WI38 (cell line): ENCODE results near the gene KCNAB3.

Experiments used
- H3K4me3 ChIP-seq: 2 replicates; pipeline ENCODE4 v1.5.1; 2011; ENCODE audit warnings: low read depth, mild to moderate bottlenecking, control low read depth, low read length
- TF ChIP-seq, protein P1 (sequence below): IDR thresholded peaks from 2 replicates; pipeline ENCODE4 v1.5.1; 2012; ENCODE audit warnings: low read depth, mild to moderate bottlenecking, control low read depth, low read length

KCNAB3 gene

DNA sequence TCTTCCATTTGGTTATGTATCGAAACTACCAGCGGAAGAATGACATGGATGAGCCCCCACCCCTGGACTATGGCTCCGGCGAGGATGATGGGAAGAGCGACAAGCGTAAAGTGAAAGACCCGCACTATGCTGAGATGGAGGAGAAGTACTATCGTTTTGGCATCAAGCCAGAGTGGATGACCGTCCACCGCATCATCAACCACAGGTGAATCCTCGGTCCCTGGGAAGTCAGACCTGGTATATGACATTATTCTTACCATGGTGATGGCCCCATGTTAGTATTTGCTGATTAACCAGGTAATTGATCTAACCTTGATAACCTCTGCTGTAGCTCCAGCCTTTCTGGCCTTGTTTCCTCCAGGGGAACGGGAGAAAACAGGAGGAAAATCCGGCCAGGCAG is 32.6 kb downstream of the KCNAB3 start:
- H3K4me3 ChIP-seq = no peak overlapping the region
- TF ChIP-seq, protein P1, sequence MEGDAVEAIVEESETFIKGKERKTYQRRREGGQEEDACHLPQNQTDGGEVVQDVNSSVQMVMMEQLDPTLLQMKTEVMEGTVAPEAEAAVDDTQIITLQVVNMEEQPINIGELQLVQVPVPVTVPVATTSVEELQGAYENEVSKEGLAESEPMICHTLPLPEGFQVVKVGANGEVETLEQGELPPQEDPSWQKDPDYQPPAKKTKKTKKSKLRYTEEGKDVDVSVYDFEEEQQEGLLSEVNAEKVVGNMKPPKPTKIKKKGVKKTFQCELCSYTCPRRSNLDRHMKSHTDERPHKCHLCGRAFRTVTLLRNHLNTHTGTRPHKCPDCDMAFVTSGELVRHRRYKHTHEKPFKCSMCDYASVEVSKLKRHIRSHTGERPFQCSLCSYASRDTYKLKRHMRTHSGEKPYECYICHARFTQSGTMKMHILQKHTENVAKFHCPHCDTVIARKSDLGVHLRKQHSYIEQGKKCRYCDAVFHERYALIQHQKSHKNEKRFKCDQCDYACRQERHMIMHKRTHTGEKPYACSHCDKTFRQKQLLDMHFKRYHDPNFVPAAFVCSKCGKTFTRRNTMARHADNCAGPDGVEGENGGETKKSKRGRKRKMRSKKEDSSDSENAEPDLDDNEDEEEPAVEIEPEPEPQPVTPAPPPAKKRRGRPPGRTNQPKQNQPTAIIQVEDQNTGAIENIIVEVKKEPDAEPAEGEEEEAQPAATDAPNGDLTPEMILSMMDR = no peak

DNA sequence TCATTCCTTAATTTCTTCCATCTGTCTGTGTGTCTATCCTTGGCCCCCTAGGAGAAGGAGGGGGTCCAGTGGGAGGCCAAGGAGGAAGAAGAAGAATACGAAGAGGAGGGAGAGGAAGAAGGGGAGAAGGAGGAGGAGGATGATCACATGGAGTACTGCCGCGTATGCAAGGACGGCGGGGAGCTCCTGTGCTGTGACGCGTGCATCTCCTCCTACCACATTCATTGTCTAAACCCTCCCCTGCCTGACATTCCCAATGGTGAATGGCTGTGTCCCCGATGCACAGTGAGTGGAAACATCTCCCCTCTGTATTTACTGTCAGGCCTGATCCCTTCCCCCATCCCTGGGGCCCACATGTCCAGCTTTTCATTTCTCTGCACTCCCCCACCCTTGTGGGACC is 34.8 kb downstream of the KCNAB3 start:
- no peak overlapping the region for H3K4me3 ChIP-seq
- TF ChIP-seq, protein P1 = no peak

DNA sequence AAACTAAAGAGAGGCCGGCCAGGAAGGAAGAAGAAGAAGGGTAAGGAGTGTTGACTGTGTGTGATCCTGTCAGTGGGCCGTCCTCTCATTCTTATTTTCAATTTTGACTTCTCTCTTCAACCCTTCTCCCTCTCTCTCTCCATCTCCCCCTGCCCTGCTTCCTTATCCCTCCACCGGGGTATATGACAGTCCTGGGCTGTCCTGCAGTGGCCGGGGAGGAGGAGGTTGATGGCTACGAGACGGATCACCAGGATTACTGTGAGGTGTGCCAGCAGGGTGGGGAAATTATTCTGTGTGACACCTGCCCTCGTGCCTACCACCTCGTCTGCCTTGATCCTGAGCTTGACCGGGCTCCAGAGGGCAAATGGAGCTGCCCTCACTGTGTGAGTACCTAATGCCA is 35.4 kb downstream of the KCNAB3 start:
- TF ChIP-seq, protein P1 = no peak
- H3K4me3 ChIP-seq = no peak overlapping the region

DNA sequence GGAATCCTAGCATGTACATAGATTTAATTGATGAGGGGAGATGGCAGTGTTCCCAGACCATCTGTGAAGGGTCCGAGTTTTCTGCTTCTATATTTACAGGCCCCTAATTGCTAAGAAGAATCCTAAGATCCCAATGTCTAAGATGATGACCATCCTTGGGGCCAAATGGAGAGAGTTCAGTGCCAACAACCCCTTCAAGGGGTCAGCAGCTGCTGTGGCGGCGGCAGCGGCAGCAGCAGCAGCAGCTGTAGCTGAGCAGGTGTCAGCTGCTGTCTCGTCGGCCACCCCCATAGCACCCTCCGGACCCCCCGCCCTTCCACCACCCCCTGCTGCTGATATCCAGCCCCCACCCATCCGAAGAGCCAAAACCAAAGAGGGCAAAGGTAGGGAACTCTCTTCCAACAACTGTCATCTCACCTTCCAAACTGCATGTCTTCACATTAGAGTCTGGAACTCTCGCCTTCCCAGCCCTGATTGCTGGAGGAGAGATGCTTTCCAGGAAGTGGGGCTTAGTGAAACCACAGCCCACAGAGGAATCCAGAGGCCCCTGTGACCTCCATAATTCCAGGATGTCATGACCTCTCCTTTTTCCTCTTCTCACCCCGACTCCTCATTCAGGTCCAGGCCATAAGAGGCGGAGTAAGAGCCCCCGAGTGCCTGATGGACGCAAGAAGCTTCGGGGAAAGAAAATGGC is 36.3 kb downstream of the KCNAB3 start:
- TF ChIP-seq, protein P1 = no peak
- H3K4me3 ChIP-seq = no peak overlapping the region

DNA sequence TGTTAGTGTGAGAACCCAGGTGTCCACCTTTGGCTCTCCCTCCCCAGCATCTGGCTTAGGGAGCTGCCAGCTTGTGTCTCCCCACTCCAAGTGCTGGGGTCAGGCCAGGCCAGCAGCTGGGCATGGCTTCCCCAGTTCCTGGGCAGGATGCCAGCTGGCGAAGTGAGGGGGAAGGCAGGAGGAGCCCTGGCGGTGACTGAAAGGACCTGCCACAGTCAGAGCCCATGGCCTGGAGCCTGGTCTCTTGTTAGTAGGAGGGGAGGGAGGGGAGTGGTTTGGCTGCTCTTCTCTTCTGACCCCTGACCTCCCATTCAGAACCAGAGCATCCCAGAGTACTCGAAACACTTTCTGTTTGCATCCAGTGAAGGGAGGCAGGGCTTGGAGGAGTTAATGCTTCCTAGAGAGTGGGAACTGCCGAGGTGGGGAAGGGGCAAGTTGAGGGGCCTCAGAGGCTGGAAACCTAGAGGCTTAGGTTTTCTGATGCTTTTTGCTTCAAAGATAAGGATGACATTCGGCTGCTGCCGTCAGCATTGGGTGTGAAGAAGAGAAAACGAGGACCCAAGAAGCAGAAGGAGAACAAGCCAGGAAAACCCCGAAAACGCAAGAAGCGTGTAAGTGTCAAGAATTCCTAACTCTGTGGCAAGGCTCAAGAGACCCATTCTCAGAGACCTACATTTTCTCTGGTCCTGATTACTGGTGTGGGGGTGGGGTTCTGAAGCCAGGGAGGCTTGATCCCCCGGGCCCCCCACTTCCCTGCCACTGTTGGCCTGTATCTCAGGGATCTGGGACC is 40.3 kb downstream of the KCNAB3 start:
- TF ChIP-seq, protein P1 = peak; percentile 40; the same call in 1 of the 2 replicates

GRCh38 chr17:7888184-7888920 is 41.3 kb downstream of the KCNAB3 start, which contains the start of gene CHD3:
Gene CHD3 (plus strand): TSS chr17:7888789. CDS start chr17:7889001, 212 bp downstream.
- peak within 1 kb of the TSS; percentile 62 for H3K4me3 ChIP-seq

More for the DNA sequence above, 40.3 kb downstream of the KCNAB3 start:
- no peak overlapping the region for H3K4me3 ChIP-seq

More at GRCh38 chr17:7888184-7888920, 41.3 kb downstream of the KCNAB3 start, which contains the start of gene CHD3:
- TF ChIP-seq, protein P1 = no peak
